NAMALWA (cell line): ENCODE results near the gene TARM1.
A peak's percentile ranks its signal among the peaks of the same experiment; 100 is the strongest.
"Not testable (repeated sequence)": the region's sequence is repeated elsewhere in the genome, so short reads cannot be mapped to it uniquely, and the experiment has no call there.

Experiments
- DNase-seq: peaks from one replicate; pipeline ENCODE4 v3.0.0-alpha.2; 2015; ENCODE audit warnings: low spot score

TARM1 gene

GRCh38 chr19:54099903-54100255 is 18.7 kb upstream of the TARM1 start:
- DNase-seq: not testable (repeated sequence)

DNA sequence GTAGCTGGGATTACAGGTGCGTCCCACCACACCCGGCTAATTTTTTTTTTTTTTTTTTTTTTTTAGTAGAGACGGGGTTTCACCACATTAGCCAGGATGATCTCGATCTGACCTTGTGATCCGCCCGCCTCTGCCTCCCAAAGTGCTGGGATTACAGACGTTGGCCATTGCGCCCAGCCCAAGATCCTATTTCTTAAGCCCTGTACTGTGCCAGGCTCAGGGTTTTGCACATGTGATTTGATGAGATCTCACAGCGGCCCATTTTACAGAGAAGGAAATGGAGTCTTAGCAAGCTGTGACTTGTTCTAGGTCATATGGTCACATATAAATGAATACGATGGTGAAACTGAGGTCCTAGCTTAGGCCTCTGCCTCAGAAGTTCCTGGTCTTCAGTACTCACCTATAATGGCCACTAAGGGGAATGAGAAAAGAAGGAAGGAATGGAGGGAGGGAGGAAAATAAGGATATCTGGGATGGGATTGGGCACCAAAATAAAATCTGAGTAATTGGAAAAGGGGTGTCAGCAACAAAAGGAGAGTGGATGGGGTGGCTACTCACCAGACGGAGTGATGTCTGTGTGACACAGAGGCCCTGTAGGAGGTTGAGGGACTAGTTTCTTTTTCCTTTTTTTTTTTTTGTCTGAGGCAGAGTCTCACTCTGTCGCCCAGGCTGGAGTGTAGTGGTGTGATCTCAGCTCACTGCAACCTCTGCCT is 18.2 kb upstream of the TARM1 start:
- DNase-seq: no peak

DNA sequence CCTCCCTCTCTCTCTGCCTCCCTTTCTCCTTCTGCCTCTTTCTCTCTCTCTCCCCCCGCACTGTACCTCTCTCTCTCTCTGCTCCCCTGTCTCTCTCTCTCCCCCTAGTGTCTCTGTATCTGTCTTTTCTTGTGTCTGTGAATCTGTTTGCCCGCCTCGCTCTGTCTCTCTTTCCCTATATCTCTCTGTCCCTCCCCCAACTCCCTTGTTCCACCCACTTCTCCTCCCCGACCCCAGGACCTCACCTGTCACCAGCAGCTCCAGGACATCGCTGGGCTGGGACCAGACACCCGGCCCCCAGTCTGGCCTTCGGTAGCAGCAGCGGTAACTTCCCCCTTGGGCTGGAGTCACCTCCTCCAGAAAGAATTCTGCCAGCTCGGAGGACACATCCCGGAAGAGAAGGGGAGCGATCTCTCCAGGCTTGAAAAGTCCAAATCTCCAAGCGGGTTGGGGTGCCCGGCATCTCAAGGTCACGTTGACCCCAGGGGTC is 15.5 kb upstream of the TARM1 start:
- peak; percentile 53 for DNase-seq

DNA sequence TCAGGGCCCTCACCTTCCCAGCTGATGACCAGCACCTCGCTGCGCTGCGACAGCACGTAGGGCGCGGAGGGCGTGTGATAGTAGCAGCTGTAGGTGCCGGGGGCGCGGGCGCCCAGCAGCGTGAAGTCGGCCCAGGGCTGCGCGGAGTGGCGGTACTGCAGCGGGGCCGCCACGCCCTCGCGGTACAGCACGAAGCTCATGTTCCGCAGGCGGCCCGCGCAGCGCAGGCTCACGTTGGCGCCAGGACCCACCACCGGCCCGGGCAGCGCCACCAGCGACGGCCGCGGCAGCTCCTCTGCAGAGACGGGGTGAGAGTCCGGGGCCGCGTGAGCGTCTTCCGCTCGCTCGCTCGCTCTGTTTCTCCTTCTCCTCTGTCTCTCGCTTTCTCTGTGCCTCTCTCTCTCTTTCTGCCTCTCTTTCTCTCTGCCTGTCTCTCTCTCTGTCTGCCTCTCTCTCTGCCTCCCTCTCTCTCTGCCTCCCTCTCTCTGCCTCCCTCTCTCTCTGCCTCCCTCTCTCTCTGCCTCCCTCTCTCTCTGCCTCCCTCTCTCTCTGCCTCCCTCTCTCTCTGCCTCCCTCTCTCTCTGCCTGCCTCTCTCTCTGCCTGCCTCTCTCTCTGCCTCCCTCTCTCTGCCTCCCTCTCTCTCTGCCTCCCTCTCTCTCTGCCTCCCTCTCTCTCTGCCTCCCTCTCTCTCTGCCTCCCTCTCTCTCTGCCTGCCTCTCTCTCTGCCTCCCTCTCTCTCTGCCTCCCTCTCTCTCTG is 14.9 kb upstream of the TARM1 start:
- DNase-seq: not testable (repeated sequence)

- DNase-seq: no peak
Measured at GRCh38 chr19:54095136-54095858, 14.1 kb upstream of the TARM1 start.

DNA sequence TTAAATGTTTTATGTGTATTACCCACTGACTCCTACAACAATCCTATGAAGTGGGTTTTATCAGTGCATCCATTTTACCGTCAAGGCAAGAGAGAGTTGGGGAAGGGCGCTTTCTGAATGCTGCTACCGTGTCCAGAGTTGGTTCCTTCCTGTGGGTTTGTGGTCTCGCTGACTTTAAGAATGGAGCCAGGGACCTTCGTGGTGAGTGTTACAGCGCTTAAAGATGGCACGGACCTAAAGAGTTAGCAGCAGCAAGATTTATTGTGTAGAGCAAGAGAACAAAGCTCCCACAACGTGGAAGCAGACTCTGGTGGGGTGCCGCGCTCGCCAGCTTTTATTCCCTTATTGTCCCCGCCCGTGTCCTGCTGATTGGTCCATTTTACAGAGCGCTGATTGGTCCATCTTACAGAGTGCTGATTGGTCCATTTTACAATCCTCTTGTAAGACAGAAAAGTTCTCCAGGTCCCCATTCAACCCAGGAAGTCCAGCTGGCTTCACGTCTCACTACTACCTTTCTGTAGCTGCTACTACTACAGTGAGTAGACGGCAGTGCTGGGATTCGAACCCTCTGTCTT is 13.3 kb upstream of the TARM1 start:
- no peak for DNase-seq

DNA sequence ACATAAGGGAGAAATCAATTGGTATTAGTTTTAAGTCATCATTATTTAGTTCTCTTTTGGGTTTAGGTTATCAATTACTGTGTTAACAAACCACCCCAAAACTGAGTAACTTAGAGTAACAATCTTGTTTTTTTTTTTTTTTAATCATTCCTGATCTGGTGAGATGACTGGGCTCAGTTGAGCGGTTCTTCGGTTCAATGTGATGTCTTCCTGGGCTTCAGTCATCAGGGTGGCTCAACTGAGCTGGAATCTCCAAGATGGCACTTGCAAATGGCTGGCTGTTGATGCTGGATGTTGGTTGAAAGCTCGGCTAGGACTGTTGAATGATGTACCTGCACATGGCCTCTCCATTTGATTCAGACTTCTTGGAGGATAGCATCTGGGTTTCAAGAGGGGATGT is 3.2 kb upstream of the TARM1 start:
- DNase-seq: no peak

GRCh38 chr19:54077334-54077733 is 3.8 kb downstream of the TARM1 start:
- DNase-seq: no peak

- no peak for DNase-seq
Measured at GRCh38 chr19:54074851-54075250, 6.3 kb downstream of the TARM1 start.

GRCh38 chr19:54073829-54074228 is 7.3 kb downstream of the TARM1 start:
- no peak for DNase-seq

DNA sequence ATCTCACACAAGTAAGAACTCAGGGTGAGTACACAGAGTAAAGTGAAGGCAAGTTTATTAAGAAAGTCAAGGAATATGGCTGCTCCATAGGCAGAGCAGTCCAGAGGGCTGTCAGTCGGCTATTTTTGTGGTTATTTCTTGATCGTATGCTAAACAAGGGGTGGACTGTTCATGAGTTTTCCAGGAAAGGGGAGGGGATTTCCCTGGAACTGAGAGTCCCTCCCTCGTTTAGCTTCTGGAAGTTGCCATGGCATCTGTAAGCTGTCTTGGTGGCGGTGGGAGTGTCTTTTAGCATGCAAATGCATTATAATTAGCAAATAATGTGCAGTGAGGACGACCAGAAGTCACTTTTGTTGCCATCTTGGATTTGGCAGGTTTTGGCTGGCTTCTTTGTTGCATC is 11.7 kb downstream of the TARM1 start:
- DNase-seq: no peak

GRCh38 chr19:54063350-54064116 is 17.6 kb downstream of the TARM1 start, which contains the start of gene VSTM1:
Gene VSTM1 (minus strand): TSS chr19:54063897. CDS start chr19:54063777, 120 bp downstream.
- DNase-seq: no peak

- DNase-seq: no peak
Measured at GRCh38 chr19:54062643-54063042, 18.5 kb downstream of the TARM1 start.

GRCh38 chr19:54047616-54048015 is 33.5 kb downstream of the TARM1 start:
- DNase-seq: no peak

DNA sequence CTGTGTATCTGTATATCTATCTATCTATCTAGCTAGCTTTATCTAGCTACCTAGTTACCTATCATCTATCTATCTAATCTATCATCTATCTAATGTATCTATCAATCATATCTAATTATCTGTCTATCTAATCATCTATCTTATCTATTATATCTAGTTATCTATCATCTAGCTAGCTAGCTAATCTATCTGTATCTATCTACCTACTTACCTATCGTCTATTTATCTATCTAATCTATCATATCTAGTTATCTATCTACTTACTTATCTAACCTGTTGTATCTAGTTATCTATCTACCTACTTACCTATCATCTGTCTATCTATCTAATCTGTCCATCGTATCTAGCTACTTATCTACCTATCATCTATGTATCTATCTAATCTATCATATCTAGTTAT is 35.4 kb downstream of the TARM1 start:
- DNase-seq: no peak

DNA sequence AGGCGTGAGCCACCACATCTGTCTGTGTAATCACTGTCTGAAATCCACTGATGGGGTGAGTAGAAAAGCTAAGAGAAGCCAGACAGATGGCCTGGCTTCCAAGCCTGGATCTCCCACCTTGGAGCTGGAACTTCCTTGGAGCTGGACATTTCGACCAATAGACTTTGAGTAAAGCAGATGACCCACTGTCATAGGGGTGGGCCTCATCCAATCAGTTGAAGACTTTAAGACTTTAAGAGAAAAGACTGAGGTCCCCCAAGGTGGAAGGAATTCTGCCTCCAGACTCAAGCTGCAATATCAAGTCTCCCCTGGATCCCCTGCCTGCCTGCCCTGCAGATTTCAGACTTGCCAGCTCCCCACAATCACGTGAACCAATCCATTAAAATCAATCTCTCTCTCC is 38.2 kb downstream of the TARM1 start:
- DNase-seq: no peak

DNA sequence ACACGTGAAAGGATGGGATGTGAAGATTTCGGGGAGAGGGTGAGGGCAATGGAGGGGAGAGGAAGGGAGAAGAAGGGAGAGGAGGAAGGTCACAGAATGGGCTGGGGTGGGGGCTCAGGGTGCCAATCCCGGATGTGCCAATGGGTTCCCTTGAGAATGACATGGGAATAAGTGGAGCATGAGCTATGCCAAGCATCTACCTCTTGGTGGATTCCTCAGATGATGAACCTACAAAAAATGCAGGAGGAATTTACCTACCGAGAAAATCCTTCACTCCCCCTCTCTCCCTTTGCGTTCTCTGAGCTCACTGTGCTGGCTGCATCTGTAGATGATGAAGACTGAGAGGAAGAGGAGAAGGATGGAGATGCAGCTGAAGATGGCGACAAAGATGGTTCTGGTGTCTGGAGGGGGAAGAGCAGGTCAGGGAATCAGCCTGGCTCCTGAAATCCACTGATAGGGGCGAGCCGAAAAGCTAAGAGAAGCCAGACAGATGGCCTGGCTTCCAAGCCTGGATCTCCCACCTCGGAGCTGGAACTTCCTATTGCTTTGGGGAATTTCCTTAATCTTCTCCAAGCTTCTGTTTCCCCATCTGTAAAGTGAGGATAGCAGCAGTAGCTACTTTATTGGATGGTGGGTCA is 39.1 kb downstream of the TARM1 start:
- no peak for DNase-seq

GRCh38 chr19:54040003-54040402 is 41.2 kb downstream of the TARM1 start:
- no peak for DNase-seq

- not testable (repeated sequence) for DNase-seq
Measured at GRCh38 chr19:54036542-54036941, 44.6 kb downstream of the TARM1 start.

- DNase-seq: no peak
Measured at GRCh38 chr19:54035215-54036178, 45.7 kb downstream of the TARM1 start.
